GM12865 (cell line): ENCODE results near the gene SERPINB2.
A peak's percentile ranks its signal among the peaks of the same experiment; 100 is the strongest.

Experiments
- DNase-seq: peaks from one replicate; pipeline ENCODE4 v3.0.0; 2010; ENCODE audit warnings: low read depth
- H3K4me3 ChIP-seq: 2 replicates; pipeline ENCODE4 v1.5.1; 2011; ENCODE audit warnings: mild to moderate bottlenecking, low read depth, low read length, control low read depth
- CTCF ChIP-seq: IDR thresholded peaks from 2 replicates; pipeline ENCODE4 v1.5.1; 2011; ENCODE audit warnings: low read length, control low read depth, low read depth, inconsistent platforms; ENCODE audit not compliant: insufficient read depth; ENCODE audit errors: missing control alignments

The SERPINB2 gene

GRCh38 chr18:63858456-63858855 is 29.0 kb upstream of the SERPINB2 start:
- no peak overlapping the region for H3K4me3 ChIP-seq
- no peak for DNase-seq
- TF ChIP-seq CTCF, result no peak

DNA sequence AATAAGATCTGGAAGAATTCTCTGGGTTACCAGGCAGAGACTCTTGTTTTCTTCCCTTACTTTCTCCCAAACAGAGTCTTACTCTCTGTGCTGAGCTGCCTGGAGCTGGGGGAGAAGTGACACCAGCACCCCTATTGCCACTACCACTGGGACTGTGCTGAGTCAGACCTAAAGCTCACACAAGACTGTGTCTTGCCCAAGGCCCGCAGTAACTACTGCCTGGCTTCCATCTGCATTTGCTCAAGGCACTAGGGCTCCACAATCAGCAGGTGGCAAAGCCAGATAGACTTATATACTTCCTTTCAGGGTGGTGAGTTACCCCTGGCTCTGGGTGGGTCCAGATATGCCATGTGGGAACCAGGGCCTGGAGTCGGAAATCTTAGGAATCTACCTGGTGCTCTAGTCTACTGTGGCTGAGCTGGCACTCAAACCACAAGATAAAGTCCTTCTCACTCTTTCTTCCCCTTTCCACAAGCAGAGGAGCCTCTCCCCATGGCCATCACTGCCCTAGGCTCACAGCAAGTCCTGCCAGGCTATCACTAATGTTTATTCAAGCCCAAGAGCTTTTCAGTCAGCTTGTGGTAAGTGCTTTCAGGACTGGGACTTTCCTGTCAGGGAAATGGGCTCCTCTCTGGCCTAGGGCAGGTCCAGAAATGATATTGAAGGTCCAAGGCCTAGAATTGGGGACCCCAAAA is 27.6 kb upstream of the SERPINB2 start:
- TF ChIP-seq CTCF, result no peak
- DNase-seq, result peak; percentile 5
- H3K4me3 ChIP-seq, result no peak overlapping the region

DNA sequence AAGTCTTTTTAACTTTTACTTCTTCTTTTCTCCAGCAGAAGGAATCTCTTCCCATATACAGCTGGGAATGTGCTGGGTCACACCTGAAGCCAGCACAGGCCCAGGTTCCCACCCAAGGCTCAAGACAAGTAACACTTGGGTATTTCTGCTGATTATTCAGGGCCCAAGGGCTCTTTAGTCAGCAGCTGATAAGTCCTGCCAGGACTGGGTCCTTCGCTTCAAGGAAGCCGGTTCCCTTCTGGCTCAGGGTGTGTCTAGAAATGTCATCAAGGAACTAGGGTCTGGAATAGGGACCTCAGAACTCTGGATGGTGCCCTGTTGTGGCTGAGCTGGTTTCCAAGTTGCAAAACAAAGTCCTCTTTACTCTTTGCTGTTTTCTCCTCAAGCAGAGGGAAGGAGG is 27.0 kb upstream of the SERPINB2 start:
- no peak overlapping the region for H3K4me3 ChIP-seq
- DNase-seq, result no peak
- no peak for TF ChIP-seq CTCF

GRCh38 chr18:63867368-63868125 is 20.0 kb upstream of the SERPINB2 start:
- no peak for DNase-seq

DNA sequence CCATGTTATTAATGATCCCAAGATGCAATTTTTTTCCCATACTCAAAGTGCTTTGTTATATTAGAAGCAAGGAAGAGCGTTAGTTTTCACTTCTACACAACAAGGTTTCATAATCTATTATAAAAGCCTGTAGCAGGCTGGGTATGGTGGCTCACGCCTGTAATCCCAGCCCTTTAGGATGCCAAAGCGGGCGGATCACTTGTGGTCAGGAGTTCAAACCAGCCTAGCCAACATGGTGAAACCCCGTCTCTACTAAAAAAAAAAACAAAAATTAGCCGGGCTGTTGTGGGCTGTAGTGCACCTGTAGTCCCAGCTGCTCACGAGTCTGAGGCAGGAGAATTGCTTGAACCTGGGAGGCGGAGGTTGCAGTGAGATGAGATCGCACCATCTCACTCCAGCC is 19.0 kb upstream of the SERPINB2 start:
- no peak for TF ChIP-seq CTCF

More at GRCh38 chr18:63867368-63868125, 20.0 kb upstream of the SERPINB2 start:
- no peak overlapping the region for H3K4me3 ChIP-seq
- no peak for TF ChIP-seq CTCF

DNA sequence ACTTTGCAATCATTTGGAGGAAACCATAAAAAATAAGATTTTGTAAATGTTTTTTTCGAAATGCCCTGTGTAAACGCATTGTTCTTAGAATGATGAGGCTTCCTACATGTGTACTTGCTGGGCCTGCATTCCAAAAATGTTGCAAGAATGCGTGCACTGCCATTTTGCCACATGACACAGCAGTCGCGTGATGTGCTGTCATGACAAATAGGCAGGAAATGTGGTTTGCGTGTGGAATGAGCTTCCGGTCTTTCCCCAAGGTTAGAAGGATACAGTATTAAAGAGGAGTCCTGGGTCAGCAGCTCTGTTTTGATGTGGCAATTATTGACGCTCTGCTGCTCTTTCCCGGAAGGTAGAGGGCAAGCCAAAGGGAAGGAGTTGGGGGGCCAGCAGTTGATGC is 18.1 kb upstream of the SERPINB2 start:
- no peak overlapping the region for H3K4me3 ChIP-seq
- no peak for TF ChIP-seq CTCF
- DNase-seq, result no peak

More for the DNA sequence above, 19.0 kb upstream of the SERPINB2 start:
- H3K4me3 ChIP-seq, result no peak overlapping the region
- DNase-seq, result no peak
